Hematopoietic multipotent progenitor cell treated with erythropoietin and hydrocortisone succinate and interleukin-3 and kit ligand, for 17 days (in vitro differentiated cells): ENCODE results near the gene TYK2.
"Not testable (repeated sequence)": the region's sequence is repeated elsewhere in the genome, so short reads cannot be mapped to it uniquely, and the experiment has no call there.

Experiments
- DNase-seq: peaks from one replicate; pipeline ENCODE4 v3.0.0-alpha.2; 2015; ENCODE audit warnings: low spot score

Gene TYK2

GRCh38 chr19:10407096-10407495 lies 26.7 kb upstream of the TYK2 start:
- no peak for DNase-seq

- no peak for DNase-seq
Measured at GRCh38 chr19:10406191-10406590, 25.8 kb upstream of the TYK2 start.

- DNase-seq = no peak
Measured at GRCh38 chr19:10404888-10405820, 24.8 kb upstream of the TYK2 start.

DNA sequence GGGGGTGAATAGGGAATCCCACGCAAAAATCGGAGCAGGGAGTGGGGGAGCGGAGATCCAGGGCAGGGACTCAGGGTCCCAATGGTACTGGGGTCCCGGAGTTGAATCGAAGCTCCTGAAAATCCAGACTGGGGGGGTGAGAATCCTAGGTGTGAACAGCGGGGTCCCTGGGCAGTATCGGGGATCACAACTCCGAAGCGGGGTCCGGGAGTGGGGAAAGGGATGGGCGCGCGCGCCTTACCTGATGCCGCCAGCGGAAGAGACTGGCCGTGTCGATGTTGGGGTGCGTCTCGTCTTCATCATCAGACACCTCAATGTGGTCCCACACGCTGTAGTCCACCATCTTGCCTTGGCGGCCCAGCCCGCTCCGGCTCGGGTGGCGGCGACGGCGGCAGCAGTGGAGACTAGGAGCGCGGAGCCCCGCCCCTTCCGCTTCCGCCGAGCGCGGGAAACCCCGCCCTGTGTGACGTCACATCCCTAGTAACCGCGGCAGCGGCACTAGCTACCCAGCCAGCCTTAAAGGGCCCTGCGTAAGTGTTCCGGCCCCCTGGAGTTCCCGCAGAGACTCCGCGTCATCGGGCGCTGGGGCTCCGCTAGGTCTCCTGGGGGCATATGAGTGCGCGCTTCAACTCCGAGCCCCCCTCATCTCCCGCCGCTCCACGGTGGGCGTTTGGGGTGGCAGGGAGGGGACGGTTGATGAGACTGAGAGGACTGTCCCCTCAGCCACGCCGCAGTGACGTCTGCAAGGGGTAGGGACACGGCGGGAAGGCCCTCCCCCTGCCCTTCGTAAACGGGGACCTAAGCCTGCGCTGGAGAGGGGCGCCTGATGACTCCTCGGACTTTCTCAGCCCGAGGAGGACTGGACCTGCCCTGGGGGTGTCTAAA lies 23.0 kb upstream of the TYK2 start, which contains the start of gene CDC37:
Gene CDC37, minus strand, starts transcription at position 406 of the 885 bp plus-strand sequence. Its CDS starts 63 bp downstream, at position 343.
- peak; percentile 96 for DNase-seq

DNA sequence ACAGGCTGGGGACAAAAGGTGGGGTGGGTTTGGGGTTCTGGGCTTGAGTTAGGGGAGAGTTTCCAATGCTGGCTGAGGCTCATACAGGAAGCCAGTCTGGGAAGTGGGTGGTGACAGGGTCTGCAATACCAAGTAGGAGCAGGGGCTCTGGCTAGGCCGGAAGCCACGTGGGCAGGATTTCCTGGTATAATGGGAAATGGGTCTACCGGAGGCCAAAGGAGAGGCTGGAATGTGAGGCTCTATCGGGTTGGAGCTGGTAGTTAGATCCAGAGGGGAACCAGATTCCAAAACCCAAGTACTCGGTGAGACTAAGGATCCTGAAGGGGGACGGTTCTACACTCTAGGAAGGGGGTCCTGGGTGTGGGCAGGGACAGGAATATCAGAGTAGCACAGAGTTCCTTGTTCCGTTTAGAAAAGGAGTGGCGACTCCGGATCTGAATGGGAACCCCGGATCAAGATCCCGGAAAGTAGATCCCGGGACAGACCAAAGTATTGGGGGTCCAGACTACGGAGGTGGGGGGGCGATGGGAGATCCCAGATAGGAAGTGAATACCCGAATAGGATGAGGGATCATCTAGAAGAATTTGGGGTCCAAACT lies 22.2 kb upstream of the TYK2 start:
- DNase-seq = no peak

DNA sequence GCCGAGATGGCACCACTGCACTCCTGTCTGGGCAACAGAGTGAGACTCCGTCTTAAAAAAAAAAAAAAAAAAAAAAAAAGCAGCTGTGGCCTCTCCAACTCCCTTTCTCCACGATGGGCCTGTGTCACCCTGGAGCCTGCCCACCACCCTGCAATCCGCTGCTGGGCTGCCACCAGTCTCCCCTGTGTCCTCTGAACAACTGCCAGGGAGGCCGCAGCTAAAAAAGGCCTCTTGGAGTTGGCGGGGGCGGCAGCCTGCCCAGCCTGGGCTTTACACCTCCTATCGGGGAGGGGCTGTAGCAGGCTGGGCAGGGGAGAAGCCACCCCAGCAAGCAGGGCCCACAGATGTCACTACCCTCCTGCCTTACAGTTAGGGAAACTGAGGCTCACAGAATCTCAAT lies 19.5 kb upstream of the TYK2 start:
- DNase-seq = no peak

GRCh38 chr19:10399340-10399739 lies 19.0 kb upstream of the TYK2 start:
- not testable (repeated sequence) for DNase-seq

- DNase-seq = no peak
Measured at GRCh38 chr19:10398819-10399218, 18.4 kb upstream of the TYK2 start.

GRCh38 chr19:10395917-10396316 lies 15.5 kb upstream of the TYK2 start:
- DNase-seq = no peak

DNA sequence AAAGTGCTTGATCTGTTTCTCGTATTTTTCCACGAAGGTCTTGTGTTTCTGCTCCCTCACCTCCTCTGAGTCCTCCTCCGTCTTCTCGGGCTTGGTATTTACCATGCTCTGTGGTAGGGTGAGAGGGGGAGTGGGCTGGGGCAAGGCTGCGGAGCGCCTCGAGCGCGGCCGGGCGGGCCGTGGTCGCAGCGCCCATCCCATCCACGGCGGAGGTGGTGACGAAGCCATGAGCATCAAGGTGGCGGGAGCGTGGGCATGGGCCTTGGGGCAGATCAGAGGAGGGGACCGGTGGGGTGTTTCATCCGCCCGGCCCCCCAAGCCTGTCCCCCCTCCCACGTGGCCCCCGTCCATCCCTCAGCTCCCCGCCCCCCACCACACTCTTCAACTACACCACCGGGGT lies 15.1 kb upstream of the TYK2 start:
- DNase-seq = no peak

- no peak for DNase-seq
Measured at GRCh38 chr19:10395003-10395402, 14.6 kb upstream of the TYK2 start.

DNA sequence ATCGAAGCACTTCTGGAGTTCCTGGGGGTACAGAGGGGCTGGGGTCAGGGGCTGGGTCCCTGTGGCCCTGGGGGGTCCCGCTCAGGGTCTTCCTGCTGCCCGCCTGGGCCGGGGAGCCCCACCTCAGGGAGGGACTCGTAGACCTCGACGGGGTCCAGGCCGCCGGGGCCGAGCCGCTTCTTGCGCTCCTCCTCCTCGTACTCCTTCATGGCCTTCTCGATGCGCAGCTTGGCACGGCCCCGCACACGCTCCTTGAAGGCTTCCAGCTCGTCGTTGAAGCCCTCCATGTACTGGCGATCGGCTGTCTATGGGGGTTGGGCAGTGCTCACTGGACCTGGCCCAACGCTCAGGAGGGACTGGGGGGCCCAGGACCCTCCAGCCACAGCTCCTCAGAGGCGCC lies 12.8 kb upstream of the TYK2 start:
- no peak for DNase-seq

- DNase-seq = no peak
Measured at GRCh38 chr19:10392120-10392519, 11.7 kb upstream of the TYK2 start.

GRCh38 chr19:10390652-10391286 lies 10.4 kb upstream of the TYK2 start:
- peak; percentile 86 for DNase-seq

DNA sequence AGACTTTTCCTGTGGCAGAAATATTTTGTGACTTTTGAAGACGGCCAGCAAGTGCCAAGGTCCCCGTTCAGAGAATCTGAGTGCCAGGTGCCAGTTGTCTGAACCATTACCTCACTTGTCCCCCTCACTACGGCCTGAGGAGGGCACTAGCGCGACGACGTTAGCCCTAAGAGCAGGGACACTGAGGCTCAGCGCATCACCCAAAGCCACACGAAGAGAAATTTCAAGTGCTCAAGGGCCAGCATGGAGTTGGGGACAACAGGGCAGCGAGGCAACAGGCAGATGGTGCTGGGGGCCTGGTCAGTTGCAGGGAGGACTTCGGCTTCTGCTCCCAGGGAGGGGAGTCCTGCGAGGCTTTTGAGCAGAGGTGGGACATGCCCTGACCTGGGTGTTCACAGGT lies 9.5 kb upstream of the TYK2 start:
- DNase-seq = no peak

DNA sequence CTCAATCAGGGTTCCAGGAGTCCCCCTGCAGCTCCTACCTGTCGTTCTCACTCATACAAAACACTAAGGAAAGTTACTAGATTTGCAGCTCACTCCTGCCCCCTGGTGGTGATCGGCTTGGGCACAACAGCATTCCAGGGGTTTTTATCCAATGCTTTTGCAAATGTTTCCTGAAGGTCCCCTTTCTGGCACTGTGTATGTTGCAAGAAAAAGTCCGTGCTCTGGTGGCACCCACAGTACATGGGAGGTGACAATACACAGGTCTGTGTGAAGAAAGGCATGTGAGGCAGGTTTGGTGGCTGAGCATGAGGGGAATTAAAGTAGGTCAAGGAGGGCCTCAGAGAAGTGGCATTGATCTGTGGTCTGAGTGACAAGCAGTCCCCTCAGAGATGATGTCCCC lies 8.6 kb upstream of the TYK2 start:
- DNase-seq = peak; percentile 92

GRCh38 chr19:10384580-10384979 lies 4.2 kb upstream of the TYK2 start:
- no peak for DNase-seq

DNA sequence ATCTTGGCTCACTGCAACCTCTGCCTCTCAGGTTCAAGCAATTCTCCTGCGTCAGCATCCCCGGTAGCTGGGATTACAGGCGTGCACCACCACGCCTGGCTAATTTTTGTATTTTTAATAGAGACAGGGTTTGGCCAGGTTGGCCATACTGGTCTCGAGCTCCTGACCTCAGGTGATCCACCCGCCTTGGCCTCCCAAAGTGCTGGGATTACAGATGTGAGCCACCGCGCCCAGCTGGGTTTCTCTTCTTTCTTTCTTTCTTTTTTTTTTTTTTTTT lies 2.8 kb upstream of the TYK2 start:
- DNase-seq = not testable (repeated sequence)

GRCh38 chr19:10379880-10380312 lies 476 bp downstream of the TYK2 start:
- DNase-seq = no peak

GRCh38 chr19:10378124-10378523 lies 2.2 kb downstream of the TYK2 start:
- DNase-seq = no peak

GRCh38 chr19:10377140-10377640 lies 3.2 kb downstream of the TYK2 start:
- DNase-seq = not testable (repeated sequence)

DNA sequence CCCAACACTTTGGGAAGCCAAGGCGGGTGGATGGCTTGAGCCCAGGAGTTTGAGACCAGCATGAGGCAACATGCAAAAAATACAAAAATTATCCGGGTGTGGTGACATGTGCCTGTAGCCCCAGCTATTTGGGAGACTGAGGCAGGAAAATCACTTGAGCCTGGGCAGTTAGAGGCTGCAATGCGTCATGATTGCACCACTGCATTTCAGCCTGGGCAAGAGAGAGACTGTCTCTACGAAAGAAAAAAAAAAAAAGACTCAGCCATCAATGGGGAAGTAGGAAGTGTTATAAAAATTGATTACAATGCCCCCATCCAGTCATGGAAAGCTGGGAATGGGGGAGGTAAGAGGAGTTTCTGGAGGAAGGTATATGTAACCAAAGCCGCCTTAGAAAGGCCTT lies 5.4 kb downstream of the TYK2 start:
- DNase-seq = no peak
